Measurements from ENCODE around the gene ADRM1.

Gene ADRM1

GRCh38 chr20:62269378-62269777 is 33.4 kb upstream of the ADRM1 start:
- H3K4me3 ChIP-seq (replicated peaks; ENCODE audit: low read depth, low read length): no peak overlapping the region
- no peak for TF ChIP-seq CTCF (IDR thresholded peaks at IDR 0.05; ENCODE audit: low read length, missing control alignments)
- DNase-seq (ENCODE audit: low read depth): no peak

GRCh38 chr20:62269871-62270270 is 32.9 kb upstream of the ADRM1 start:
- no peak for TF ChIP-seq CTCF (IDR thresholded peaks at IDR 0.05; ENCODE audit: low read length, missing control alignments)
- DNase-seq (ENCODE audit: low read depth): no peak

GRCh38 chr20:62272200-62272599 is 30.6 kb upstream of the ADRM1 start:
- no peak overlapping the region for H3K4me3 ChIP-seq (replicated peaks; ENCODE audit: low read depth, low read length)
- DNase-seq (ENCODE audit: low read depth): no peak
- no peak for TF ChIP-seq CTCF (IDR thresholded peaks at IDR 0.05; ENCODE audit: low read length, missing control alignments)

More at GRCh38 chr20:62269871-62270270, 32.9 kb upstream of the ADRM1 start:
- no peak overlapping the region for H3K4me3 ChIP-seq (replicated peaks; ENCODE audit: low read depth, low read length)

- no peak overlapping the region for H3K4me3 ChIP-seq (replicated peaks; ENCODE audit: low read depth, low read length)
- DNase-seq (ENCODE audit: low read depth): no peak
- no peak for TF ChIP-seq CTCF (IDR thresholded peaks at IDR 0.05; ENCODE audit: low read length, missing control alignments)
These were observed 29.4 kb upstream of the ADRM1 start for GRCh38 chr20:62273416-62273815.

GRCh38 chr20:62274332-62274950 is 28.4 kb upstream of the ADRM1 start:
- TF ChIP-seq CTCF (IDR thresholded peaks at IDR 0.05; ENCODE audit: low read length, missing control alignments): no peak
- DNase-seq (ENCODE audit: low read depth): peak; percentile 24
- H3K4me3 ChIP-seq (replicated peaks; ENCODE audit: low read depth, low read length): no peak overlapping the region

- no peak for DNase-seq (ENCODE audit: low read depth)
- H3K4me3 ChIP-seq (replicated peaks; ENCODE audit: low read depth, low read length): no peak overlapping the region
These were observed 27.6 kb upstream of the ADRM1 start for GRCh38 chr20:62275219-62275618.

More at GRCh38 chr20:62275219-62275618, 27.6 kb upstream of the ADRM1 start:
- no peak for TF ChIP-seq CTCF (IDR thresholded peaks at IDR 0.05; ENCODE audit: low read length, missing control alignments)
